CD4-positive, alpha-beta memory T cell (primary cell): Measurements from ENCODE around the gene AXIN1. TPM values are rescaled to one million over a fixed set of nuclear protein-coding genes. Genes with fewer than 3 reads are reported as not detected.

Experiments
- CTCF ChIA-PET: fragments of 350-600 bp; sonication (Branson Sonifier 250); formaldehyde crosslinking; loops from one replicate; lab custom pipeline; 2021; ENCODE audit warnings: inconsistent platforms; ENCODE audit not compliant: partially characterized antibody; lab: Charles Lee
- POLR2A ChIA-PET: fragments of 350-600 bp; sonication (Branson Sonifier 250); formaldehyde crosslinking; loops from one replicate; lab custom pipeline; 2021; ENCODE audit not compliant: partially characterized antibody; lab: Charles Lee
- DNase-seq, 5 donors: peaks; one replicate each; pipeline versions ENCODE4 v3.0.0 to v3.0.0-alpha.2; 2020 to 2022; ENCODE audit warnings: mixed read lengths in 1 of 5
- H3K27ac ChIP-seq: one replicate; pipeline ENCODE4 v1.7.0; 2013; ENCODE audit warnings: low read depth, low read length
- H3K27me3 ChIP-seq: 2 replicates; pipeline ENCODE4 v1.7.0; 2013; ENCODE audit warnings: mild to moderate bottlenecking, low read length, moderate library complexity; ENCODE audit not compliant: insufficient read depth
- H3K36me3 ChIP-seq: 2 replicates; pipeline ENCODE4 v1.7.0; 2013; ENCODE audit warnings: mild to moderate bottlenecking, low read length, moderate library complexity; ENCODE audit not compliant: insufficient read depth
- H3K4me1 ChIP-seq: 2 replicates; pipeline ENCODE4 v1.7.0; 2013; ENCODE audit warnings: mild to moderate bottlenecking, low read length, moderate library complexity; ENCODE audit not compliant: insufficient read depth
- H3K4me3 ChIP-seq, 2 donors: one replicate each; pipeline ENCODE4 v1.7.0; 2013; ENCODE audit warnings: low read length in 2 of 2, mild to moderate bottlenecking in 1 of 2
- H3K9me3 ChIP-seq, 2 donors: one replicate each; pipeline ENCODE4 v1.7.0; 2013; ENCODE audit warnings: low read length in 2 of 2, control low read depth in 1 of 2; ENCODE audit not compliant: control insufficient read depth in 1 of 2
- H3K27ac Mint-ChIP-seq, 7 donors: one replicate each; pipeline ENCODE4 v1.8.0; 2020 to 2021; ENCODE audit warnings: mixed read lengths in 7 of 7, mild to moderate bottlenecking in 6 of 7, inconsistent platforms in 3 of 7, moderate library complexity in 3 of 7
- H3K27me3 Mint-ChIP-seq, 2 donors: one replicate each; pipeline ENCODE4 v1.8.0; 2020 to 2021; ENCODE audit warnings: mixed read lengths in 2 of 2
- H3K36me3 Mint-ChIP-seq, 2 donors: one replicate each; pipeline ENCODE4 v1.8.0; 2020 to 2021; ENCODE audit warnings: mixed read lengths in 2 of 2, inconsistent platforms in 1 of 2, mild to moderate bottlenecking in 1 of 2
- H3K4me1 Mint-ChIP-seq, 4 donors: one replicate each; pipeline ENCODE4 v1.8.0; 2020 to 2021; ENCODE audit warnings: mixed read lengths in 4 of 4, mild to moderate bottlenecking in 1 of 4
- H3K4me3 Mint-ChIP-seq, 8 donors: one replicate each; pipeline ENCODE4 v1.8.0; 2020 to 2021; ENCODE audit warnings: mixed read lengths in 8 of 8, mild to moderate bottlenecking in 7 of 8, moderate library complexity in 6 of 8, inconsistent platforms in 3 of 8
- H3K9me3 Mint-ChIP-seq, 8 donors: one replicate each; pipeline ENCODE4 v1.8.0; 2020 to 2021; ENCODE audit warnings: mixed read lengths in 8 of 8, mild to moderate bottlenecking in 5 of 8, inconsistent platforms in 3 of 8, moderate library complexity in 1 of 8
- intact Hi-C: fragments of 100-400 bp; cut with micrococcal nuclease; formaldehyde crosslinking; loops from one replicate; pipeline ENCODE4 v1.15.1; 2023
- polyA plus RNA-seq, 2 donors: library from polyadenylated mRNA; unstranded; fragments of 300-500 nt; fragmentation: Illumina TruSeq; gene quantifications; one replicate each; pipeline ENCODE4 v1.2.3, GENCODE V29; 2021
- total RNA-seq, 2 experiments: library from RNA; stranded (reverse); gene quantifications; one replicate each; pipeline ENCODE4 v1.2.3, GENCODE V29; 2021

Gene AXIN1
- total and polyA plus RNA-seq, 4 experiments from 2014 or later, result 0.67 to 43.0 (median 23.2) TPM

DNA sequence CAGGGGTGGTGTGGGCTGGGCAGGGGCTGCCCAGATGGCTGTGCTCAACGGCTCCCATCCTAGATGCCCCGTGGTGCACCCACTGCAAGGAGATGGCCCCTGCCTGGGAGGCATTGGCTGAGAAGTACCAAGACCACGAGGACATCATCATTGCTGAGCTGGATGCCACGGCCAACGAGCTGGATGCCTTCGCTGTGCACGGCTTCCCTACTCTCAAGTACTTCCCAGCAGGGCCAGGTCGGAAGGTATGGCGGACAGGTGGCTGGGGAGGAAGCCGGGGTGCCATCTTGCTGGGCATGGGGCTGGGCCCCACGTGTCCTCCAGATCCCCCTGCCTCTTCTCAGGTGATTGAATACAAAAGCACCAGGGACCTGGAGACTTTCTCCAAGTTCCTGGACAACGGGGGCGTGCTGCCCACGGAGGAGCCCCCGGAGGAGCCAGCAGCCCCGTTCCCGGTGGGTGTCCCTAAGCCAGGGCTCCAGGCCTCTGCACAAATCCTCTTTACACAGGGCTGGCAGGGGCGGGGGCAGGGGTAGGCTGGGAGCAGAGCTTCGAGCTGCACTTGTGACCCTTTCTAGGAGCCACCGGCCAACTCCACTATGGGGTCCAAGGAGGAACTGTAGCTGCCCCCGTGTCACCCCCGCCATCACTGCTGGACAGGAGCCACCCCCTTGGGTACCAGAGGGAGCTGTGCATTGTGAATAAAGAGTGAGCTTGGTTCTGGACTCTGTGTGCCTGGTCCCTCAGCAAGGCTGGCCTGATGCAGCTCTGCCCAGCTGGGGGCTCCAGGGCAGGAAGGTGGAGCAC lies 65.8 kb downstream of the AXIN1 start:
- Mint-ChIP-seq H3K9me3 (peaks cover 0 to 3% (median 0%) of the 10 kb centered on the region in 8 donors), H3K4me3 (no peak overlapping the region), H3K27me3 (no peaks in the 10 kb centered on the region), H3K4me1 (no peaks in the 10 kb centered on the region), H3K36me3 (peaks cover 14 to 21% of the 10 kb centered on the region in 2 donors), H3K27ac (no peak overlapping the region)
- ChIA-PET POLR2A (no interaction called here), CTCF (no interaction called here)
- Histone ChIP-seq H3K9me3 (no peaks in the 10 kb centered on the region), H3K27ac (no peak overlapping the region), H3K4me3 (no peak overlapping the region), H3K36me3 (peaks cover 19% of the 10 kb centered on the region), H3K4me1 (no peaks in the 10 kb centered on the region), H3K27me3 (no peaks in the 10 kb centered on the region)
- no peak for DNase-seq
- intact Hi-C loops, result no loop called here

DNA sequence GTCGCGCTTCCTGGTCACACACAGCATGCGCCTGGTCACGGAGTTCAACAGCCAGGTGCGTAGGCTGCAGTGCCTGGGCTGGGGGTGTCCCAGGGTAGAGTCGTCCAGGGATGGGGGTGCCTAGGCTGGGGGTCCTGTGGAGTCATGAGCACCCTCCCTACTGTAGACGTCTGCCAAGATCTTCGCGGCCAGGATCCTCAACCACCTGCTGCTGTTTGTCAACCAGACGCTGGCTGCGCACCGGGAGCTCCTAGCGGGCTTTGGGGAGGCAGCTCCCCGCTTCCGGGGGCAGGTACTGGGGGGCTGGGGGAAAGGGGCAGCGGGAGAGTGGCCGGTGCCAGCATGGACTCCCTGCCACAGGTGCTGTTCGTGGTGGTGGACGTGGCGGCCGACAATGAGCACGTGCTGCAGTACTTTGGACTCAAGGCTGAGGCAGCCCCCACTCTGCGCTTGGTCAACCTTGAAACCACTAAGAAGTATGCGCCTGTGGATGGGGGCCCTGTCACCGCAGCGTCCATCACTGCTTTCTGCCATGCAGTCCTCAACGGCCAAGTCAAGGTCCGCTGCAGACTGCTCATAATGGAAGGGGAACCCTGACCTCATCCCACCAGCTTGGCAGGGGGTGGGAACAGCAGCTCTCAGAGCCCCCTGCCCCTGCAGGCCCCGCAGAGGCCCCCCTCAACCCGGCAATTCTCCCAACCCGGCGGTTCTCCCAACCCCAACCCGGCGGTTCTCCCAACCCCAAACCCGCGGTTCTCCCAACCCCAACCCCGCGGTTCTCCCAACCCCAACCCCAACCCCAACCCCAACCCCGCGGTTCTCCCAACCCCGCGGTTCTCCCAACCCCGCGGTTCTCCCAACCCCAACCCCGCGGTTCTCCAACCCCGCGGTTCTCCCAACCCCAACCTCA lies 67.1 kb downstream of the AXIN1 start:
- H3K27me3 ChIP-seq, result no peaks in the 10 kb centered on the region
- intact Hi-C loops, result no loop called here
- Mint-ChIP-seq H3K4me3 (no peak overlapping the region), H3K27me3 (no peaks in the 10 kb centered on the region), H3K27ac (no peak overlapping the region), H3K36me3 (peaks cover 11 to 20% of the 10 kb centered on the region in 2 donors), H3K9me3 (peaks cover 0 to 3% (median 0%) of the 10 kb centered on the region in 8 donors), H3K4me1 (no peaks in the 10 kb centered on the region)
- no peak overlapping the region for H3K27ac ChIP-seq
- peaks cover 15% of the 10 kb centered on the region for H3K36me3 ChIP-seq
- no peaks in the 10 kb centered on the region for H3K4me1 ChIP-seq
- no peaks in the 10 kb centered on the region for H3K9me3 ChIP-seq
- CTCF ChIA-PET, result no interaction called here
- DNase-seq, result no peak
- POLR2A ChIA-PET, result no interaction called here
- H3K4me3 ChIP-seq, result no peak overlapping the region

DNA sequence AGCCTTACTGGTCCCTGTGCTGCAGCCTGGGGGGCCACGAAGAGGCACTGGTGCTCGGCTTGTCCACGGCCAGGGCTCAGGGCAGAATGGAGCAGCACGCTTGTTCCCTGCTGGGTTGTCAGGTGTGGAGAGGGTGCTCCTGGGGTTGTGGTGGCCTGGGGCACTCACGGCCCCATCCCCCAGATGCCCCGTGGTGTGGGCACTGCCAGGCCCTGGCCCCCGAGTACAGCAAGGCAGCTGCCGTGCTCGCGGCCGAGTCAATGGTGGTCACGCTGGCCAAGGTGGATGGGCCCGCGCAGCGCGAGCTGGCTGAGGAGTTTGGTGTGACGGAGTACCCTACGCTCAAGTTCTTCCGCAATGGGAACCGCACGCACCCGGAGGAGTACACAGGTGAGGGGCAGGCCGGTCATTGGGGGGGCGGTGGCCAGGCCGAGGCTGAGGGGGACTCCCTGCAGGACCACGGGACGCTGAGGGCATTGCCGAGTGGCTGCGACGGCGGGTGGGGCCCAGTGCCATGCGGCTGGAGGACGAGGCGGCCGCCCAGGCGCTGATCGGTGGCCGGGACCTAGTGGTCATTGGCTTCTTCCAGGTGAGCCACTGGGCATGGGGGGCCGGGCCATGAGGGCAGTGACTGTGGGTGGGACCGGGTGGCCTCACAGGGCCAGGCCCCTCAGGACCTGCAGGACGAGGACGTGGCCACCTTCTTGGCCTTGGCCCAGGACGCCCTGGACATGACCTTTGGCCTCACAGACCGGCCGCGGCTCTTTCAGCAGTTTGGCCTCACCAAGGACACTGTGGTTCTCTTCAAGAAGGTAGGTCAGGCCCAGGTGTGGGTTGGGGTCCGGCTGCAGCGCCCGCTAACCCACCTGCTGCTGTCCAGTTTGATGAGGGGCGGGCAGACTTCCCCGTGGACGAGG lies 68.1 kb downstream of the AXIN1 start:
- POLR2A ChIA-PET, result no interaction called here
- H3K36me3 ChIP-seq, result peaks cover 15% of the 10 kb centered on the region

GRCh38 chr16:283033-283805 lies 69.3 kb downstream of the AXIN1 start, which contains the start of gene PDIA2:
PDIA2 (plus strand) TSS chr16:283164; CDS start chr16:283170, 6 bp downstream.
- intact Hi-C loops, result no loop called here
- Mint-ChIP-seq H3K27ac (peak within 1 kb of the TSS in 1 of 7 donors; percentile 75), H3K4me1 (peaks cover 6 to 8% (median 7%) of the 10 kb centered on the region in 4 donors), H3K36me3 (peaks cover 11 to 13% of the 10 kb centered on the region in 2 donors), H3K4me3 (no peak within 1 kb of the TSS), H3K27me3 (peaks cover 0 to 4% of the 10 kb centered on the region in 2 donors), H3K9me3 (peaks cover 0 to 3% (median 0%) of the 10 kb centered on the region in 8 donors)
- ChIA-PET CTCF (no interaction called here), POLR2A (no interaction called here)
- Histone ChIP-seq H3K36me3 (peaks cover 8% of the 10 kb centered on the region), H3K27me3 (no peaks in the 10 kb centered on the region), H3K4me1 (peaks cover 10% of the 10 kb centered on the region), H3K9me3 (no peaks in the 10 kb centered on the region), H3K4me3 (no peak within 1 kb of the TSS), H3K27ac (no peak within 1 kb of the TSS)
- DNase-seq, result no peak

More for the DNA sequence above, 68.1 kb downstream of the AXIN1 start:
- intact Hi-C loops, result no loop called here
- no peak overlapping the region for H3K4me3 Mint-ChIP-seq
- H3K36me3 Mint-ChIP-seq, result peaks cover 11 to 17% of the 10 kb centered on the region in 2 donors
- Histone ChIP-seq H3K9me3 (no peaks in the 10 kb centered on the region), H3K4me1 (peaks cover 1% of the 10 kb centered on the region), H3K27me3 (no peaks in the 10 kb centered on the region), H3K27ac (no peak overlapping the region), H3K4me3 (no peak overlapping the region)
- CTCF ChIA-PET, result no interaction called here
- H3K27ac Mint-ChIP-seq, result no peak overlapping the region
- no peak for DNase-seq
- H3K9me3 Mint-ChIP-seq, result peaks cover 0 to 3% (median 0%) of the 10 kb centered on the region in 8 donors
- H3K4me1 Mint-ChIP-seq, result no peaks in the 10 kb centered on the region
- H3K27me3 Mint-ChIP-seq, result no peaks in the 10 kb centered on the region

GRCh38 chr16:282491-282890 lies 70.0 kb downstream of the AXIN1 start:
- POLR2A ChIA-PET, result no interaction called here
- H3K27ac ChIP-seq, result no peak overlapping the region

DNA sequence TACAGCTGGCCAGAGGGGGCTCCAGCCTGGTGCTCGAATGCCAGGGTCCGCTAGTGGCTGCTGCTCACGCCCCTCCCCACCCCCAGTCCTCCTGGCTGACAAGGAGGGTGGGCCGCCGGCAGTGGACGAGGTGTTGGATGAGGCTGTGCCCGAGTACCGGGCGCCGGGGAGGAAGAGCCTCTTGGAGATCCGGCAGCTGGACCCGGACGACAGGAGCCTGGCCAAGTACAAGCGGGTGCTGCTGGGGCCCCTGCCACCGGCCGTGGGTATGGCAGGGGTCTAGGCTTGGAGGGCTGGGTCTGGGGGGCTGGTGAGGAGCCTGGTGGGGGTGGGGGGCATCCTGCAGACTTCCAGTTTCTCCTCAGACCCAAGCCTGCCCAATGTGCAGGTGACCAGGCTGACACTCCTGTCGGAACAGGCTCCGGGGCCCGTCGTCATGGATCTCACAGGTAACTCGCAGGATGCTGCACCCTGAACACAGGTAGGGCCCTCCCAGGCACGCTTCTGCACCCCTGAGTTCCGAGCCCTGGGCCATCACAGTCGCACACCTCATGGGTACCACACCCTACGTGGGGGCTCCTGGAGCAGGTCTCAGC lies 70.8 kb downstream of the AXIN1 start:
- ChIA-PET CTCF (no interaction called here), POLR2A (no interaction called here)
- Histone ChIP-seq H3K27me3 (no peaks in the 10 kb centered on the region), H3K9me3 (no peaks in the 10 kb centered on the region), H3K36me3 (no peaks in the 10 kb centered on the region), H3K27ac (no peak overlapping the region), H3K4me1 (peaks cover 10% of the 10 kb centered on the region), H3K4me3 (no peak overlapping the region)
- H3K27ac Mint-ChIP-seq, result no peak overlapping the region
- no peak for DNase-seq
- H3K27me3 Mint-ChIP-seq, result peaks cover 0 to 6% of the 10 kb centered on the region in 2 donors
- H3K4me1 Mint-ChIP-seq, result peaks cover 6 to 8% (median 7%) of the 10 kb centered on the region in 4 donors
- H3K9me3 Mint-ChIP-seq, result no peaks in the 10 kb centered on the region
- no peak overlapping the region for H3K4me3 Mint-ChIP-seq
- H3K36me3 Mint-ChIP-seq, result peaks cover 3% of the 10 kb centered on the region in 2 donors
- intact Hi-C loops, result no loop called here

More at GRCh38 chr16:282491-282890, 70.0 kb downstream of the AXIN1 start:
- Mint-ChIP-seq H3K27ac (no peak overlapping the region), H3K9me3 (no peaks in the 10 kb centered on the region), H3K36me3 (peaks cover 6 to 7% of the 10 kb centered on the region in 2 donors), H3K4me3 (no peak overlapping the region), H3K27me3 (peaks cover 0 to 4% of the 10 kb centered on the region in 2 donors), H3K4me1 (peaks cover 6 to 8% (median 7%) of the 10 kb centered on the region in 4 donors)
- H3K9me3 ChIP-seq, result no peaks in the 10 kb centered on the region
- no peaks in the 10 kb centered on the region for H3K27me3 ChIP-seq
- intact Hi-C loops, result no loop called here
- CTCF ChIA-PET, result no interaction called here
- peaks cover 10% of the 10 kb centered on the region for H3K4me1 ChIP-seq
- peaks cover 3% of the 10 kb centered on the region for H3K36me3 ChIP-seq
- no peak overlapping the region for H3K4me3 ChIP-seq
- no peak for DNase-seq
